Measurements from ENCODE around the gene CDH3.

- TF ChIP-seq KDM4A (IDR thresholded peaks at IDR 0.05; ENCODE audit: low read depth, low read length, severe bottlenecking): no peak
- no peak for TF ChIP-seq POLR2A (IDR thresholded peaks at IDR 0.05; ENCODE audit: control extremely low read depth in 1 of 2, low read depth in 2 of 2, low read length in 2 of 2)
- no peak for TF ChIP-seq SIN3A (conservative IDR thresholded peaks at IDR 0.05 in 1 of 2, IDR thresholded peaks at IDR 0.05 in 1 of 2; ENCODE audit: low read depth in 1 of 2, low read length in 2 of 2)
- no peak for TF ChIP-seq FOSL1 (IDR thresholded peaks at IDR 0.05; ENCODE audit: insufficient read depth, low read depth, low read length)
- no peak for TF ChIP-seq EP300 (IDR thresholded peaks at IDR 0.05; ENCODE audit: borderline replicate concordance in 1 of 2, low read depth in 2 of 2, low read length in 2 of 2)
- no peak for TF ChIP-seq CBX5 (IDR thresholded peaks at IDR 0.05; ENCODE audit: low read depth, low read length)
- TF ChIP-seq TAF1 (IDR thresholded peaks at IDR 0.05; ENCODE audit: low read depth, low read length): no peak
- TF ChIP-seq JUND (IDR thresholded peaks at IDR 0.05; ENCODE audit: low read length): no peak
- no peak for TF ChIP-seq CREB1 (IDR thresholded peaks at IDR 0.05)
- TF ChIP-seq CTCF (IDR thresholded peaks at IDR 0.05; ENCODE audit: control extremely low read depth in 1 of 3, insufficient read depth in 1 of 3, low read depth in 1 of 3, low read length in 3 of 3): no peak
Measured at GRCh38 chr16:68686905-68687304, 41.8 kb downstream of the CDH3 start.
